Common myeloid progenitor, CD34-positive (primary cell): ENCODE measurements around the gene RFK.
A peak's percentile ranks its signal among the peaks of the same experiment; 100 is the strongest.

ENCODE experiments used
- CTCF ChIA-PET: fragments of 350-600 bp; sonication (Branson Sonifier 250); formaldehyde crosslinking; loops from one replicate; lab custom pipeline; 2021; ENCODE audit warnings: antibody characterized with exemption; lab: Charles Lee
- POLR2A ChIA-PET: fragments of 350-600 bp; sonication (Branson Sonifier 250); formaldehyde crosslinking; loops from one replicate; lab custom pipeline; 2021; ENCODE audit warnings: antibody characterized with exemption; lab: Charles Lee
- DNase-seq, 3 donors: peaks; one replicate each; pipeline versions ENCODE4 v3.0.0 to v3.0.0-alpha.2; 2013
- H3K27ac ChIP-seq, 2 experiments: 1 replicate in 1 of 2; 2 replicates in 1 of 2; pipeline ENCODE4 v1.7.0; 2013; ENCODE audit warnings: inconsistent platforms in 2 of 2, low read length in 2 of 2, mild to moderate bottlenecking in 2 of 2, low read depth in 1 of 2, moderate library complexity in 1 of 2; ENCODE audit not compliant: severe bottlenecking in 2 of 2, insufficient read depth in 1 of 2, poor library complexity in 1 of 2
- H3K27me3 ChIP-seq, 5 experiments: replicated peaks in 2 of 5; 1 replicate in 3 of 5; 2 replicates in 2 of 5; pipeline versions ENCODE4 v1.6.1 to v1.7.0; 2013; ENCODE audit warnings: low read length in 4 of 5, mild to moderate bottlenecking in 2 of 5, moderate library complexity in 2 of 5, inconsistent platforms in 1 of 5; ENCODE audit not compliant: insufficient read depth in 5 of 5, control insufficient read depth in 4 of 5
- H3K36me3 ChIP-seq, 4 experiments: 1 replicate in 2 of 4; 2 replicates in 2 of 4; pipeline versions ENCODE4 v1.6.1 to v1.7.0; 2013; ENCODE audit warnings: low read length in 3 of 4, control low read depth in 1 of 4, mild to moderate bottlenecking in 1 of 4; ENCODE audit not compliant: control insufficient read depth in 4 of 4, insufficient read depth in 4 of 4
- H3K4me1 ChIP-seq, 4 experiments: 1 replicate in 3 of 4; 2 replicates in 1 of 4; pipeline versions ENCODE4 v1.6.1 to v1.7.1; 2013; ENCODE audit warnings: low read length in 3 of 4, mild to moderate bottlenecking in 3 of 4, control low read depth in 1 of 4, inconsistent platforms in 1 of 4, moderate library complexity in 1 of 4; ENCODE audit not compliant: control insufficient read depth in 4 of 4, insufficient read depth in 4 of 4; ENCODE audit errors: control extremely low read depth in 1 of 4
- H3K4me3 ChIP-seq, 7 experiments: 1 replicate in 4 of 7; 2 replicates in 3 of 7; pipeline versions ENCODE4 v1.5.1 to v1.7.0; 2013; ENCODE audit warnings: mild to moderate bottlenecking in 7 of 7, low read length in 6 of 7, moderate library complexity in 6 of 7, inconsistent platforms in 2 of 7, low read depth in 2 of 7, control low read depth in 1 of 7; ENCODE audit not compliant: insufficient read depth in 4 of 7, control insufficient read depth in 1 of 7; ENCODE audit errors: extremely low read depth in 1 of 7
- H3K9me3 ChIP-seq, 5 experiments: 1 replicate in 4 of 5; 2 replicates in 1 of 5; pipeline versions ENCODE4 v1.6.1 to v1.7.1; 2013; ENCODE audit warnings: low read length in 4 of 5, mild to moderate bottlenecking in 2 of 5, inconsistent platforms in 1 of 5, low read depth in 1 of 5, moderate library complexity in 1 of 5; ENCODE audit not compliant: control insufficient read depth in 4 of 5, insufficient read depth in 2 of 5; ENCODE audit errors: control extremely low read depth in 1 of 5
- whole genome bisulfite sequencing: methylation state at CpG from one replicate; pipeline ENCODE4 v1.1.5; 2013; ENCODE audit not compliant: insufficient coverage; 5-methylcytosine and 5-hydroxymethylcytosine counted together

RFK gene

GRCh38 chr9:76413658-76414057 is 19.4 kb upstream of the RFK start:
- H3K4me1 ChIP-seq = peaks cover 0 to 12% (median under 1%) of the 10 kb centered on the region in 4 experiments
- no peak overlapping the region for H3K4me3 ChIP-seq
- no peak overlapping the region for H3K27ac ChIP-seq
- no peaks in the 10 kb centered on the region for H3K27me3 ChIP-seq
- no peaks in the 10 kb centered on the region for H3K36me3 ChIP-seq
- POLR2A ChIA-PET = no interaction called here
- no peak for DNase-seq
- peaks cover 2 to 14% (median 7%) of the 10 kb centered on the region in 5 experiments for H3K9me3 ChIP-seq
- CTCF ChIA-PET = interaction anchor here (0.7 to 1.6 kb wide), 2 partner anchors 10 kb away, joined by 3 to 4 read pairs; no protein-coding TSS in a partner anchor

GRCh38 chr9:76412638-76413037 is 18.4 kb upstream of the RFK start:
- Histone ChIP-seq H3K27ac (no peak overlapping the region), H3K4me3 (no peak overlapping the region), H3K9me3 (peaks cover 2 to 14% (median 7%) of the 10 kb centered on the region in 5 experiments), H3K36me3 (no peaks in the 10 kb centered on the region), H3K4me1 (peaks cover 0 to 11% (median under 1%) of the 10 kb centered on the region in 4 experiments), H3K27me3 (no peaks in the 10 kb centered on the region)
- WGBS = 100% methylated on average over 1 of the region's 2 CpGs
- DNase-seq = no peak
- CTCF ChIA-PET = interaction anchor here (1.6 kb wide), 1 partner anchor 9 kb away, joined by 4 read pairs; no protein-coding TSS in a partner anchor
- POLR2A ChIA-PET = no interaction called here

GRCh38 chr9:76405868-76406267 is 11.6 kb upstream of the RFK start:
- no peak overlapping the region for H3K4me3 ChIP-seq
- H3K36me3 ChIP-seq = no peaks in the 10 kb centered on the region
- H3K9me3 ChIP-seq = no peaks in the 10 kb centered on the region
- no peak overlapping the region for H3K27ac ChIP-seq
- peaks cover 0 to 5% (median 3%) of the 10 kb centered on the region in 4 experiments for H3K4me1 ChIP-seq
- DNase-seq = no peak
- CTCF ChIA-PET = interaction anchor here (1.0 to 1.2 kb wide), 2 partner anchors 40 to 256 kb away, joined by 3 to 4 read pairs; no protein-coding TSS in a partner anchor
- no peaks in the 10 kb centered on the region for H3K27me3 ChIP-seq
- POLR2A ChIA-PET = no interaction called here

GRCh38 chr9:76405340-76405739 is 11.1 kb upstream of the RFK start:
- WGBS = 100% methylated on average over 2 of the region's 3 CpGs

GRCh38 chr9:76404401-76404800 is 10.2 kb upstream of the RFK start:
- no peaks in the 10 kb centered on the region for H3K9me3 ChIP-seq
- H3K27me3 ChIP-seq = no peaks in the 10 kb centered on the region
- peaks cover 0 to 13% (median 4%) of the 10 kb centered on the region in 4 experiments for H3K4me1 ChIP-seq
- DNase-seq = no peak
- no peak overlapping the region for H3K4me3 ChIP-seq
- WGBS = no CpG with 5 or more reads among the region's 1 CpG
- POLR2A ChIA-PET = no interaction called here
- CTCF ChIA-PET = interaction anchor here (0.8 to 1.8 kb wide), 8 partner anchors 8 to 300 kb away, joined by 3 to 15 read pairs (median 4); partner anchors contain the start of gene RFK
- H3K27ac ChIP-seq = no peak overlapping the region
- H3K36me3 ChIP-seq = no peaks in the 10 kb centered on the region

More at GRCh38 chr9:76405340-76405739, 11.1 kb upstream of the RFK start:
- H3K36me3 ChIP-seq = no peaks in the 10 kb centered on the region
- ChIA-PET CTCF (interaction anchor here (1.0 to 1.8 kb wide), 4 partner anchors 10 to 299 kb away, joined by 3 to 15 read pairs (median 4); no protein-coding TSS in a partner anchor), POLR2A (no interaction called here)
- no peak overlapping the region for H3K4me3 ChIP-seq
- H3K4me1 ChIP-seq = peaks cover 0 to 8% (median 4%) of the 10 kb centered on the region in 4 experiments
- no peak overlapping the region for H3K27ac ChIP-seq
- no peaks in the 10 kb centered on the region for H3K27me3 ChIP-seq
- DNase-seq = no peak
- H3K9me3 ChIP-seq = no peaks in the 10 kb centered on the region

GRCh38 chr9:76403352-76403751 is 9.1 kb upstream of the RFK start:
- peak; percentile 78 to 90 (median 88) for DNase-seq
- Histone ChIP-seq H3K4me1 (peaks cover 0 to 13% (median 4%) of the 10 kb centered on the region in 4 experiments), H3K27me3 (no peaks in the 10 kb centered on the region), H3K36me3 (no peaks in the 10 kb centered on the region), H3K4me3 (peak overlapping the region in 3 of 7 experiments; percentile 7 to 63 (median 37)), H3K9me3 (no peaks in the 10 kb centered on the region), H3K27ac (peak overlapping the region in 1 of 2 experiments; percentile 67)
- 0% methylated on average over 1 of the region's 2 CpGs for WGBS
- POLR2A ChIA-PET = no interaction called here
- CTCF ChIA-PET = interaction anchor here (0.6 to 4.2 kb wide), 5 partner anchors 9 to 307 kb away, joined by 3 to 29 read pairs (median 3); partner anchors contain the start of gene RFK

GRCh38 chr9:76401580-76402354 is 7.5 kb upstream of the RFK start:
- Histone ChIP-seq H3K27me3 (no peaks in the 10 kb centered on the region), H3K4me1 (peaks cover 0 to 13% (median 4%) of the 10 kb centered on the region in 4 experiments), H3K9me3 (no peaks in the 10 kb centered on the region), H3K4me3 (no peak overlapping the region), H3K27ac (no peak overlapping the region), H3K36me3 (no peaks in the 10 kb centered on the region)
- 100% methylated on average over 2 of the region's 3 CpGs for WGBS
- ChIA-PET POLR2A (no interaction called here), CTCF (interaction anchor here (1.1 to 4.2 kb wide), 5 partner anchors 8 to 304 kb away, joined by 3 to 29 read pairs (median 4); partner anchors contain the start of gene RFK)
- DNase-seq = no peak
